ENCODE measurements around the gene GPR35.

GRCh38 chr2:240597054-240597418 lies 28.2 kb upstream of the GPR35 start:
- TF ChIP-seq CTCF (IDR thresholded peaks at IDR 0.05) (no peak), POLR2A (IDR thresholded peaks at IDR 0.05) (no peak)
